HEK293 (cell line): ENCODE results near the gene HMGN2.
A peak's percentile ranks its signal among the peaks of the same experiment; 100 is the strongest.

ENCODE experiments used
- AEBP2 ChIP-seq: fragments of 450-650 bp; formaldehyde crosslinking; IDR thresholded peaks from 2 replicates; pipeline ENCODE4 v1.5.1; 2016; ENCODE audit warnings: missing biosample characterization, missing genetic modification characterization, borderline replicate concordance
- EGR2 ChIP-seq: fragments of 450-650 bp; formaldehyde crosslinking; IDR thresholded peaks from 2 replicates; pipeline ENCODE4 v1.5.1; 2016; ENCODE audit warnings: low read depth, missing biosample characterization, missing genetic modification characterization
- GFI1B ChIP-seq: fragments of 450-650 bp; formaldehyde crosslinking; IDR thresholded peaks from 2 replicates; pipeline ENCODE4 v1.5.1; 2016; ENCODE audit warnings: missing biosample characterization, missing genetic modification characterization
- MEIS1 ChIP-seq: sonication (generic); formaldehyde crosslinking; IDR thresholded peaks from 2 replicates; pipeline ENCODE4 v1.8.1; 2022; ENCODE audit warnings: missing genetic modification reagents, mild to moderate bottlenecking, borderline replicate concordance
- SP7 ChIP-seq: fragments of 450-650 bp; formaldehyde crosslinking; IDR thresholded peaks from 2 replicates; pipeline ENCODE4 v1.5.1; 2016; ENCODE audit warnings: missing biosample characterization, missing genetic modification characterization
- TCF7L2 ChIP-seq: IDR thresholded peaks from 2 replicates; pipeline ENCODE4 v1.6.1; 2011; ENCODE audit warnings: low read depth, mild to moderate bottlenecking, inconsistent platforms, low read length, moderate library complexity, borderline replicate concordance
- ZNF10 ChIP-seq: fragments of 450-650 bp; formaldehyde crosslinking; IDR thresholded peaks from 2 replicates; pipeline ENCODE4 v1.5.1; 2017; ENCODE audit warnings: missing biosample characterization, missing genetic modification characterization
- ZNF138 ChIP-seq: fragments of 450-650 bp; formaldehyde crosslinking; IDR thresholded peaks from 2 replicates; pipeline ENCODE4 v1.5.1; 2016; ENCODE audit warnings: missing biosample characterization, missing genetic modification characterization, borderline replicate concordance
- ZNF155 ChIP-seq: fragments of 450-650 bp; formaldehyde crosslinking; IDR thresholded peaks from 2 replicates; pipeline ENCODE4 v1.5.1; 2016; ENCODE audit warnings: missing biosample characterization, missing genetic modification characterization
- ZNF157 ChIP-seq: fragments of 450-650 bp; formaldehyde crosslinking; IDR thresholded peaks from 2 replicates; pipeline ENCODE4 v1.5.1; 2016; ENCODE audit warnings: missing biosample characterization, missing genetic modification characterization
- ZNF16 ChIP-seq: fragments of 450-650 bp; formaldehyde crosslinking; IDR thresholded peaks from 2 replicates; pipeline ENCODE4 v1.5.1; 2016; ENCODE audit warnings: low read depth, missing biosample characterization, missing genetic modification characterization
- ZNF175 ChIP-seq: fragments of 450-650 bp; formaldehyde crosslinking; IDR thresholded peaks from 2 replicates; pipeline ENCODE4 v1.5.1; 2016; ENCODE audit warnings: missing biosample characterization, missing genetic modification characterization
- ZNF266 ChIP-seq: fragments of 450-650 bp; formaldehyde crosslinking; IDR thresholded peaks from 2 replicates; pipeline ENCODE4 v1.5.1; 2016; ENCODE audit warnings: missing biosample characterization, missing genetic modification characterization, low read depth
- ZNF311 ChIP-seq: fragments of 450-650 bp; formaldehyde crosslinking; IDR thresholded peaks from 2 replicates; pipeline ENCODE4 v1.5.1; 2017; ENCODE audit warnings: missing biosample characterization, missing genetic modification characterization, borderline replicate concordance
- ZNF335 ChIP-seq: fragments of 450-650 bp; formaldehyde crosslinking; conservative IDR thresholded peaks from 2 replicates; pipeline ENCODE4 v1.5.1; 2016; ENCODE audit warnings: missing biosample characterization, missing genetic modification characterization
- ZNF354C ChIP-seq: fragments of 450-650 bp; formaldehyde crosslinking; IDR thresholded peaks from 2 replicates; pipeline ENCODE4 v1.5.1; 2016; ENCODE audit warnings: missing biosample characterization, missing genetic modification characterization, low read depth, borderline replicate concordance
- ZNF362 ChIP-seq: fragments of 450-650 bp; formaldehyde crosslinking; IDR thresholded peaks from 2 replicates; pipeline ENCODE4 v1.5.1; 2016; ENCODE audit warnings: missing biosample characterization, missing genetic modification characterization
- ZNF398 ChIP-seq: fragments of 450-650 bp; formaldehyde crosslinking; IDR thresholded peaks from 2 replicates; pipeline ENCODE4 v1.5.1; 2017; ENCODE audit warnings: missing biosample characterization, missing genetic modification characterization
- ZNF48 ChIP-seq: fragments of 450-650 bp; formaldehyde crosslinking; IDR thresholded peaks from 2 replicates; pipeline ENCODE4 v1.5.1; 2016; ENCODE audit warnings: missing biosample characterization, missing genetic modification characterization
- ZNF549 ChIP-seq: fragments of 450-650 bp; IDR thresholded peaks from 2 replicates; pipeline ENCODE4 v1.5.1; 2018; ENCODE audit warnings: missing biosample characterization, missing genetic modification characterization, mild to moderate bottlenecking, inconsistent platforms, moderate library complexity
- ZNF596 ChIP-seq: fragments of 450-650 bp; IDR thresholded peaks from 2 replicates; pipeline ENCODE4 v1.5.0; 2018; ENCODE audit warnings: missing biosample characterization, mild to moderate bottlenecking, missing genetic modification characterization, moderate library complexity
- ZNF623 ChIP-seq: fragments of 450-650 bp; formaldehyde crosslinking; IDR thresholded peaks from 2 replicates; pipeline ENCODE4 v1.5.1; 2016; ENCODE audit warnings: missing biosample characterization, missing genetic modification characterization
- ZNF645 ChIP-seq: fragments of 450-650 bp; formaldehyde crosslinking; IDR thresholded peaks from 2 replicates; pipeline ENCODE4; 2016; ENCODE audit warnings: missing biosample characterization, missing genetic modification characterization
- ZNF654 ChIP-seq: fragments of 450-650 bp; formaldehyde crosslinking; IDR thresholded peaks from 2 replicates; pipeline ENCODE4 v1.5.1; 2016; ENCODE audit warnings: low read depth, missing biosample characterization, missing genetic modification characterization
- ZNF670 ChIP-seq: fragments of 450-650 bp; formaldehyde crosslinking; IDR thresholded peaks from 2 replicates; pipeline ENCODE4 v1.5.1; 2016; ENCODE audit warnings: missing biosample characterization, missing genetic modification characterization, low read depth
- ZNF692 ChIP-seq: fragments of 450-650 bp; formaldehyde crosslinking; IDR thresholded peaks from 2 replicates; pipeline ENCODE4 v1.5.1; 2016; ENCODE audit warnings: missing biosample characterization, missing genetic modification characterization
- ZNF704 ChIP-seq: fragments of 450-650 bp; formaldehyde crosslinking; IDR thresholded peaks from 2 replicates; pipeline ENCODE4 v1.5.1; 2016; ENCODE audit warnings: missing biosample characterization, missing genetic modification characterization
- ZNF791 ChIP-seq: fragments of 450-650 bp; formaldehyde crosslinking; IDR thresholded peaks from 2 replicates; pipeline ENCODE4 v1.5.1; 2016; ENCODE audit warnings: missing biosample characterization, missing genetic modification characterization
- ZNF830 ChIP-seq: fragments of 450-650 bp; IDR thresholded peaks from 2 replicates; pipeline ENCODE4 v1.5.0; 2018; ENCODE audit warnings: missing biosample characterization, missing genetic modification characterization, low read depth, mild to moderate bottlenecking, moderate library complexity
- ZSCAN16 ChIP-seq: fragments of 450-650 bp; formaldehyde crosslinking; IDR thresholded peaks from 2 replicates; pipeline ENCODE4 v1.5.1; 2016; ENCODE audit warnings: missing biosample characterization, missing genetic modification characterization
- ZSCAN5A ChIP-seq: fragments of 450-650 bp; formaldehyde crosslinking; IDR thresholded peaks from 2 replicates; pipeline ENCODE4 v1.5.1; 2016; ENCODE audit warnings: missing biosample characterization, missing genetic modification characterization

Gene HMGN2

GRCh38 chr1:26500488-26501175 lies 28.4 kb downstream of the HMGN2 start (continued):
- TF ChIP-seq ZNF16: no peak
- TF ChIP-seq ZNF266 (tag by site-specific recombination): no peak
- no peak for TF ChIP-seq TCF7L2
- no peak for TF ChIP-seq ZNF830 (tag by site-specific recombination)
- TF ChIP-seq ZNF335 (tag by site-specific recombination): peak; percentile 72
- TF ChIP-seq ZNF155 (tag by site-specific recombination): no peak
- TF ChIP-seq ZNF138 (tag by site-specific recombination): no peak
- TF ChIP-seq ZNF157: no peak
- no peak for TF ChIP-seq EGR2 (tag by site-specific recombination)
- TF ChIP-seq ZNF10 (tag by site-specific recombination): peak; percentile 100
- TF ChIP-seq ZNF311 (tag by site-specific recombination): no peak
- peak; percentile 57 for TF ChIP-seq ZNF398 (tag by site-specific recombination)
- no peak for TF ChIP-seq ZNF596 (tag by site-specific recombination)
- peak; percentile 55; the same call in 1 of the 2 replicates for TF ChIP-seq ZNF645
- no peak for TF ChIP-seq ZNF670
- no peak for TF ChIP-seq ZNF354C
- no peak for TF ChIP-seq ZNF175 (tag by site-specific recombination)
- peak; percentile 90 for TF ChIP-seq ZNF692
- TF ChIP-seq MEIS1 (CRISPR knock-in tag): no peak
- TF ChIP-seq ZNF623 (tag by site-specific recombination): no peak
- no peak for TF ChIP-seq AEBP2 (tag by site-specific recombination)
- TF ChIP-seq GFI1B (tag by site-specific recombination): no peak
- no peak for TF ChIP-seq ZNF48
- TF ChIP-seq ZSCAN16 (tag by site-specific recombination): peak; percentile 34; the same call in 1 of the 2 replicates
- TF ChIP-seq ZNF654: no peak
- peak; percentile 93 for TF ChIP-seq SP7 (tag by site-specific recombination)
- TF ChIP-seq ZNF704 (tag by site-specific recombination): no peak
- TF ChIP-seq ZNF549 (tag by site-specific recombination): no peak
- no peak for TF ChIP-seq ZNF791
- no peak for TF ChIP-seq ZNF362 (tag by site-specific recombination)
- no peak; the same call in 1 of the 2 replicates for TF ChIP-seq ZSCAN5A (tag by site-specific recombination)
